GM12874 (cell line): ENCODE results near the gene NEURL2.

ENCODE experiments used
- TF ChIP-seq, protein P1 (sequence below): IDR thresholded peaks from 2 replicates; pipeline ENCODE4 v1.5.1; 2011; ENCODE audit warnings: low read depth, mild to moderate bottlenecking, control low read depth, low read length, moderate library complexity; ENCODE audit not compliant: insufficient read depth

Gene NEURL2

DNA sequence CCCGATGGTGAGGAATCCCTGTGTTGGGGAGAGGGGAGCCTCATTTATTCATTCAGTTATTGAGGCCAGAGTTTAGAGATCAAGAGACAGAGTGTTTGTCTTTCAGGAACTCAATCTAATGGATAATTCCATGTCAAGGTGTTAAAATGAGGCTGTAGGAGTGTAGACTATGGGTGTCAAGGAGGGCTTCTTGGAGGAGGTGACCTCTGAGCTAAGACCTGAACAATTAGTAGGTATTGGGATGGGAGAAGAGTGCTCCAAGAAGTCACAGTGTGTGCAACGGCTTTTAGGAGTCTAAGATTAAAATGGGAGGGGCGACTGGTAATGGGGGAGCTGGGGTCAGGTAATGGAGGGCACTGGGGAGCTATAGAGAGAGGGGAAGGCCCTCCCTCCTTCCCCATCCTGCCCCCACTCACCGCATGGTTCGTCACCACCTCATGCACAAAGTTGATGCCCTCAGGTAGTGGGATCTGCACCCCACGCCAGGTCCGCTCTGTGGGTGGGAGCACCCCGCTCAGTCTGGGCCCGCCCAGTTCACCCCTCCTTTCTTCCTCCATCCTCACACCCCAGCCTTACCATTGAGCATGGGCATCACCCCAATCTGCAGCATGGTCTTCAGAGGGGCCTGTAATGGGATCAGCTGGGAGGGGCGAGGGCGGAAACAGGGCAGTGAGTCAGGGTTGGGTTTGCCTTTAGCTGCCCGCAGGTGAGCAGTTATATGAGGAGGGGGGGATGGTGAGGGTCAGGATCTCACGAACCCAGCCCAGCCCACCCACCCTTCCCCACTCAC lies 8.2 kb upstream of the NEURL2 start:
- TF ChIP-seq, protein P1, sequence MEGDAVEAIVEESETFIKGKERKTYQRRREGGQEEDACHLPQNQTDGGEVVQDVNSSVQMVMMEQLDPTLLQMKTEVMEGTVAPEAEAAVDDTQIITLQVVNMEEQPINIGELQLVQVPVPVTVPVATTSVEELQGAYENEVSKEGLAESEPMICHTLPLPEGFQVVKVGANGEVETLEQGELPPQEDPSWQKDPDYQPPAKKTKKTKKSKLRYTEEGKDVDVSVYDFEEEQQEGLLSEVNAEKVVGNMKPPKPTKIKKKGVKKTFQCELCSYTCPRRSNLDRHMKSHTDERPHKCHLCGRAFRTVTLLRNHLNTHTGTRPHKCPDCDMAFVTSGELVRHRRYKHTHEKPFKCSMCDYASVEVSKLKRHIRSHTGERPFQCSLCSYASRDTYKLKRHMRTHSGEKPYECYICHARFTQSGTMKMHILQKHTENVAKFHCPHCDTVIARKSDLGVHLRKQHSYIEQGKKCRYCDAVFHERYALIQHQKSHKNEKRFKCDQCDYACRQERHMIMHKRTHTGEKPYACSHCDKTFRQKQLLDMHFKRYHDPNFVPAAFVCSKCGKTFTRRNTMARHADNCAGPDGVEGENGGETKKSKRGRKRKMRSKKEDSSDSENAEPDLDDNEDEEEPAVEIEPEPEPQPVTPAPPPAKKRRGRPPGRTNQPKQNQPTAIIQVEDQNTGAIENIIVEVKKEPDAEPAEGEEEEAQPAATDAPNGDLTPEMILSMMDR: no peak

DNA sequence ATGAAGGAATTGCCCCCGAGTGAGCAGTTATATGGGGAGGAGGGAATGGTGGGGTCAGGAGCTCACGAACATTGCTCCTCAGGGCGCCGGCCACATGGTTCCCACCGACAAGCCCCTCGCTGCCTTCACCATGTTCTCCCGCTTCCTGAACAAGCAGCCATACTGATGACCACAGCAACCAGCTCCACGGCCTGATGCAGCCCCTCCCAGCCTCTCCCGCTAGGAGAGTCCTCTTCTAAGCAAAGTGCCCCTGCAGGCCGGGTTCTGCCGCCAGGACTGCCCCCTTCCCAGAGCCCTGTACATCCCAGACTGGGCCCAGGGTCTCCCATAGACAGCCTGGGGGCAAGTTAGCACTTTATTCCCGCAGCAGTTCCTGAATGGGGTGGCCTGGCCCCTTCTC lies 7.3 kb upstream of the NEURL2 start:
- TF ChIP-seq, protein P1: no peak

DNA sequence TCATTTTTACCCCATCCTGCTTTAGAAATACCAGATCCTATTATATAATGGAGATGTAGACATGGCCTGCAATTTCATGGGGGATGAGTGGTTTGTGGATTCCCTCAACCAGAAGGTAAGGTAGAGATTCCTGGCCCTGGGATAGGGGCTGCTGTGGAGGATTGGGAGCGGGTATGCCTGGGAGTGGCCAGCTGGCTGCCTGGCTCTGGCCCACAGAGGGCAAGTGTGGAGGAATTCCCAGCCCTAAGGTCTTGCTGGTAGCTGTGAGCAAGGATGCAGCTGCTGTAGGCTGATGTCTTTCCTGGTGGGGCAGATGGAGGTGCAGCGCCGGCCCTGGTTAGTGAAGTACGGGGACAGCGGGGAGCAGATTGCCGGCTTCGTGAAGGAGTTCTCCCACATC lies 6.7 kb upstream of the NEURL2 start:
- TF ChIP-seq, protein P1: no peak

DNA sequence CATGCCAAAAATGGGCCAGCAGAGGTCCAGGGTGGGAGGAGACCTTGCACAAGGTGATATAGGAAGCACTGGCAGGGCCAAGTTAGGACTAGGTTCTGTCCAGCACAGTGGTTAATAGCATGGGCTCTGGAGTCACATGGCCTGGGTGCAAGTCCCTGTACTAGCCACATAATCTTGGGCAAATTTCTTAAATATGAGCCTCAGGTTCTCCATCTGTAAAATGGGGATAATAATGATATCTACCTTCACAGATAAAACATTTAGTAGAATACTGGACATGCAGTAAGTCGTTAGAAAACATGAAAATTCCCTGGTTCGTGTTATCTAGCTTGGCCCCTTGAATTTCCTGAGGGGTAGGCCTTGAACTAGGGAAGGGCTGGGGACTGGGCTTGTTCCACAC lies 6.3 kb upstream of the NEURL2 start:
- TF ChIP-seq, protein P1: no peak

DNA sequence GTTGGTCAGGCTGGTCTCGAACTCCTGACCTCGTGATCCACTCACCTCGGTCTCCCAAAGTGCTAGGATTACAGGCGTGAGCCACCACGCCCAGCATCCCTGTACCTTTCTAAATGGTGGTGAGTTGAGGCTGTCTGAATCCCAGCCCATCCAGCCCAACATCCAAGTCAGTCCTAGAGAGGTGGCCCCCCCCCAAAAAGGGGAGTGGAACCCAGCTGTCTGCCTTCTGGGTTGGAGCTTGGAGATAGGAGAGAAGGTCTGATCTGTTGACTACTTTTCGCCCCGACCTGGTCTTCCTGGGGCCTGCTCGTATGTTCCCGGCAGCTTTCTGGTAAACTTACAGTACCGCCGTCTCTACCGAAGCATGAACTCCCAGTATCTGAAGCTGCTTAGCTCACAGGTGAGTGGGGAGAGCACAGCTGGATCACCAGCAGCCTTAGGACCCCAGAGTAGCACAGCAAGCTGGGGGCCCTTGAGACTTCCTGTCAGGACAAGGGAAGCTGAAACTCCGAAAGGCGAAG lies 5.7 kb upstream of the NEURL2 start:
- TF ChIP-seq, protein P1: no peak

DNA sequence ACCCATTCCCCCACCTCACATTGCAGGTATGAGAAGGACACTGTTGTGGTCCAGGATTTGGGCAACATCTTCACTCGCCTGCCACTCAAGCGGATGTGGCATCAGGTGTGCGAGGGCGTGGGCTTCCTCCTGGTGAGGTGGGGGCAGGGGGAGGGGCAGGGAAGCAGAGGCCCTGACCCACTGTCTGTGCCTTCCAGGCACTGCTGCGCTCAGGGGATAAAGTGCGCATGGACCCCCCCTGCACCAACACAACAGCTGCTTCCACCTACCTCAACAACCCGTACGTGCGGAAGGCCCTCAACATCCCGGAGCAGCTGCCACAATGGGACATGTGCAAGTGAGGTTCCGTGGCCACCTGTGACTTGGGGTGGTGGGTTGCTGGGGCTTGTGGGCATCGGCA lies 3.8 kb upstream of the NEURL2 start:
- TF ChIP-seq, protein P1: no peak

DNA sequence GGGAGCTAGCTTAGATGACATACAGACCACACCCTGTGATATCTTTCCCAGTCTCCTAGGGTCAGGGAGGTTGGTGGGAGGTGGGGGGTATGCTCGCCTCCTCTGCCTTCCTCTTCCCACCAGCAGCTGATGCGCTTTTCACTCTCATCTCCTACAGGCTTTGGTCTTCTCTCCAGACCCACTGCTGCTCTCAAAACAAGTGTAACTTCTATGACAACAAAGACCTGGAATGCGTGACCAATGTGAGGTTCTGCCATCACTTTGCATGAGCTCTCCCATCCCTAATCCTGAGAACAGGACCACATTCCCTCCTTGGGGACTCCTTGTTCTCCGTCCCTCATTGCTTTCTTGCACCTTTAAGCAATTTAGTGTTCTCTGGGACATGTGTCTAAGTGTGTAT lies 2.8 kb upstream of the NEURL2 start:
- TF ChIP-seq, protein P1: no peak
